Skeletal muscle tissue (tissue), 4 donors: ENCODE data around the gene ARHGAP30. TPM values are rescaled to one million over a fixed set of nuclear protein-coding genes. Genes with fewer than 3 reads are reported as not detected.
"Not testable (repeated sequence)": the region's sequence is repeated elsewhere in the genome, so short reads cannot be mapped to it uniquely, and the experiment has no call there.

Source experiments
- H3K27ac ChIP-seq: one replicate; pipeline ENCODE4 v1.7.0; 2013; ENCODE audit warnings: mild to moderate bottlenecking, low read depth, low read length, inconsistent platforms
- H3K27me3 ChIP-seq, 3 donors: one replicate each; pipeline ENCODE4 v1.7.0; 2013; ENCODE audit warnings: low read length in 3 of 3; ENCODE audit not compliant: control insufficient read depth in 3 of 3, insufficient read depth in 3 of 3
- H3K36me3 ChIP-seq, 3 donors: one replicate each; pipeline ENCODE4 v1.7.0; 2013; ENCODE audit warnings: low read length in 3 of 3; ENCODE audit not compliant: control insufficient read depth in 3 of 3, insufficient read depth in 3 of 3
- H3K4me1 ChIP-seq, 3 donors: one replicate each; pipeline ENCODE4 v1.7.0; 2013; ENCODE audit warnings: low read length in 3 of 3, mild to moderate bottlenecking in 3 of 3; ENCODE audit not compliant: control insufficient read depth in 3 of 3, insufficient read depth in 3 of 3
- H3K4me3 ChIP-seq, 3 donors: one replicate each; pipeline ENCODE4 v1.7.0; 2013; ENCODE audit warnings: low read length in 3 of 3
- H3K9ac ChIP-seq, 3 donors: one replicate each; pipeline ENCODE4 v1.7.0; 2013; ENCODE audit warnings: low read length in 3 of 3, mild to moderate bottlenecking in 3 of 3, moderate library complexity in 2 of 3, low read depth in 1 of 3
- H3K9me3 ChIP-seq, 3 donors: one replicate each; pipeline ENCODE4 v1.7.0; 2013; ENCODE audit warnings: low read length in 3 of 3; ENCODE audit not compliant: control insufficient read depth in 3 of 3
- total RNA-seq: library from RNA; depleted of rRNA; stranded (reverse); fragments of >200 nt; gene quantifications from one replicate; pipeline ENCODE4 v1.2.3, GENCODE V29; 2014
- donor health status: Osteomylitis.

The ARHGAP30 gene
- total RNA-seq, 1 donor from 2014 or later, result 4.2 TPM

- no peaks in the 10 kb centered on the region for H3K4me1 ChIP-seq
- H3K36me3 ChIP-seq, result no peaks in the 10 kb centered on the region
- H3K27me3 ChIP-seq, result peaks cover 0 to 2% (median 2%) of the 10 kb centered on the region in 3 donors
- H3K27ac ChIP-seq, result no peak overlapping the region
- no peak overlapping the region for H3K9ac ChIP-seq
- H3K9me3 ChIP-seq, result no peaks in the 10 kb centered on the region
- H3K4me3 ChIP-seq, result no peak overlapping the region
Measured at GRCh38 chr1:161072751-161073449, 3.2 kb upstream of the ARHGAP30 start.

GRCh38 chr1:161071886-161072371 is 2.2 kb upstream of the ARHGAP30 start:
- peak overlapping the region in 1 of 3 donors; percentile 8 for H3K9ac ChIP-seq
- H3K27me3 ChIP-seq, result peaks cover 0 to 2% (median 2%) of the 10 kb centered on the region in 3 donors
- no peaks in the 10 kb centered on the region for H3K36me3 ChIP-seq
- no peaks in the 10 kb centered on the region for H3K4me1 ChIP-seq
- no peak overlapping the region for H3K4me3 ChIP-seq
- H3K9me3 ChIP-seq, result no peaks in the 10 kb centered on the region
- no peak overlapping the region for H3K27ac ChIP-seq

- Histone ChIP-seq H3K36me3 (no peaks in the 10 kb centered on the region), H3K9me3 (no peaks in the 10 kb centered on the region), H3K27me3 (peaks cover 2 to 5% (median 3%) of the 10 kb centered on the region in 3 donors), H3K4me1 (no peaks in the 10 kb centered on the region), H3K4me3 (no peak overlapping the region), H3K27ac (no peak overlapping the region), H3K9ac (no peak overlapping the region)
Measured at GRCh38 chr1:161070761-161071160, 1.1 kb upstream of the ARHGAP30 start.

- peaks cover 2 to 8% (median 3%) of the 10 kb centered on the region in 3 donors for H3K27me3 ChIP-seq
- peak overlapping the region; percentile 51 for H3K27ac ChIP-seq
- no peaks in the 10 kb centered on the region for H3K36me3 ChIP-seq
- peak overlapping the region in 2 of 3 donors; percentile 46 to 56 for H3K4me3 ChIP-seq
- H3K9me3 ChIP-seq, result no peaks in the 10 kb centered on the region
- no peak overlapping the region for H3K9ac ChIP-seq
- H3K4me1 ChIP-seq, result no peaks in the 10 kb centered on the region
Measured at GRCh38 chr1:161069241-161069640, 450 bp downstream of the ARHGAP30 start.

- H3K27me3 ChIP-seq, result peaks cover 2 to 12% (median 3%) of the 10 kb centered on the region in 3 donors
- H3K36me3 ChIP-seq, result no peaks in the 10 kb centered on the region
- no peaks in the 10 kb centered on the region for H3K4me1 ChIP-seq
- peak overlapping the region in 2 of 3 donors; percentile 46 to 56 for H3K4me3 ChIP-seq
- H3K9ac ChIP-seq, result no peak overlapping the region
- peak overlapping the region; percentile 51 for H3K27ac ChIP-seq
- no peaks in the 10 kb centered on the region for H3K9me3 ChIP-seq
Measured at GRCh38 chr1:161068306-161069234, 1.1 kb downstream of the ARHGAP30 start.

- H3K27me3 ChIP-seq, result peaks cover 2 to 15% (median 3%) of the 10 kb centered on the region in 3 donors
- no peaks in the 10 kb centered on the region for H3K4me1 ChIP-seq
- H3K4me3 ChIP-seq, result no peak overlapping the region
- H3K27ac ChIP-seq, result no peak overlapping the region
- H3K9ac ChIP-seq, result no peak overlapping the region
- no peaks in the 10 kb centered on the region for H3K9me3 ChIP-seq
- H3K36me3 ChIP-seq, result no peaks in the 10 kb centered on the region
Measured at GRCh38 chr1:161066694-161067093, 3.0 kb downstream of the ARHGAP30 start.

DNA sequence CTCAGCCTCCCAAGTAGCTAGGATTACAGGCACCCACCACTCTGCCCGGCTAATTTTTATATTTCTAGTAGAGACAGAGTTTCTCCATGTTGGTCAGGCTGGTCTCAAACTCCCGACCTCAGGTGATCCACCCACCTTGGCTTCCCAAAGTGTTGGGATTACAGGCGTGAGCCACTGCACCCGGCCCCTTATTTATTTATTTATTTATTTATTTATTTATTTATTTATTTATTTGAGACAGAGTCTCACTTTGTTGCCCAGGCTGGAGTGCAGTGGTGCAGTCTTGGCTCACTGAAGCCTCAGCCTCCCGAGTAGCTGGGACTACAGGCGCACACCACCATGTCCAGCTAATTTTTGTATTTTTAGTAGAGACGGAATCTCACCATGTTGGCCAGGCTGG is 4.0 kb downstream of the ARHGAP30 start:
- peaks cover 2 to 15% (median 3%) of the 10 kb centered on the region in 3 donors for H3K27me3 ChIP-seq
- H3K4me1 ChIP-seq, H3K27ac ChIP-seq, H3K9me3 ChIP-seq, H3K36me3 ChIP-seq, H3K4me3 ChIP-seq, H3K9ac ChIP-seq: not testable (repeated sequence)

DNA sequence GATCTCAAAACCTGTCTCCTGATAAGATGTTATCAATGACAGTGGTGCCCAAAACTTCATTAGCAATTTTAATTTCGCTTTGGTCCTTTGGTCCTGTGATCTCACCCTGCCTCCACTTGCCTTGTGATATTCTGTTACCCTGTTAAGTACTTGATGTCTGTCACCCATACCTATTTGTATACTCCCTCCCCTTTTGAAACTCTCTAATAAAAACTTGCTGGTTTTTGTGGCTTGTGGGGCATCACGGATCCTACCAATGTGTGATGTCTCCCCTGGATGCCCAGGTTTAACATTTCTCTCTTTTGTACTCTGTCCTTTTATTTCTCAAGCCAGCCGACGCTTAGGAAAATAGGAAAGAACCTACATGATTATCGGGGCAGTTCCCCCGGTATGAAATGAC is 5.8 kb downstream of the ARHGAP30 start:
- H3K4me3 ChIP-seq, H3K9ac ChIP-seq, H3K9me3 ChIP-seq, H3K36me3 ChIP-seq, H3K27ac ChIP-seq, H3K4me1 ChIP-seq: not testable (repeated sequence)
- peaks cover 0 to 15% (median 3%) of the 10 kb centered on the region in 3 donors for H3K27me3 ChIP-seq

GRCh38 chr1:161061419-161061818 is 8.3 kb downstream of the ARHGAP30 start:
- Histone ChIP-seq H3K9me3 (no peaks in the 10 kb centered on the region), H3K4me1 (no peaks in the 10 kb centered on the region), H3K4me3 (no peak overlapping the region), H3K36me3 (no peaks in the 10 kb centered on the region), H3K27me3 (peaks cover 4 to 10% (median 4%) of the 10 kb centered on the region in 3 donors), H3K27ac (no peak overlapping the region), H3K9ac (no peak overlapping the region)

- no peak overlapping the region for H3K27ac ChIP-seq
- no peaks in the 10 kb centered on the region for H3K36me3 ChIP-seq
- peaks cover 0 to 2% (median 0%) of the 10 kb centered on the region in 3 donors for H3K9me3 ChIP-seq
- H3K4me1 ChIP-seq, result no peaks in the 10 kb centered on the region
- H3K4me3 ChIP-seq, result no peak overlapping the region
- H3K27me3 ChIP-seq, result peaks cover 5 to 20% (median 18%) of the 10 kb centered on the region in 3 donors
- H3K9ac ChIP-seq, result no peak overlapping the region
Measured at GRCh38 chr1:161059293-161059692, 10.4 kb downstream of the ARHGAP30 start.
